ENCODE data around the gene PPP3CA.

The PPP3CA gene

GRCh38 chr4:101169044-101170014 lies 178.0 kb downstream of the PPP3CA start:
- FAIRE-seq = no peak

- no peak for FAIRE-seq
Observed at GRCh38 chr4:101163936-101164335, 183.4 kb downstream of the PPP3CA start.

GRCh38 chr4:101162990-101163380 lies 184.3 kb downstream of the PPP3CA start:
- FAIRE-seq = no peak

GRCh38 chr4:101160792-101161592 lies 186.3 kb downstream of the PPP3CA start:
- no peak for FAIRE-seq

- no peak for FAIRE-seq
Observed at GRCh38 chr4:101158507-101158906, 188.8 kb downstream of the PPP3CA start.

GRCh38 chr4:101158134-101158482 lies 189.2 kb downstream of the PPP3CA start:
- FAIRE-seq = no peak

- FAIRE-seq = no peak
Observed at GRCh38 chr4:101157415-101158133, 189.8 kb downstream of the PPP3CA start.

- FAIRE-seq = no peak
Observed at GRCh38 chr4:101156619-101157310, 190.6 kb downstream of the PPP3CA start.

- no peak for FAIRE-seq
Observed at GRCh38 chr4:101155945-101156344, 191.4 kb downstream of the PPP3CA start.

- no peak for FAIRE-seq
Observed at GRCh38 chr4:101155368-101155767, 192.0 kb downstream of the PPP3CA start.

GRCh38 chr4:101153653-101154052 lies 193.7 kb downstream of the PPP3CA start:
- no peak for FAIRE-seq

GRCh38 chr4:101152521-101152920 lies 194.8 kb downstream of the PPP3CA start:
- FAIRE-seq = no peak

- FAIRE-seq = no peak
Observed at GRCh38 chr4:101148551-101148950, 198.8 kb downstream of the PPP3CA start.

- FAIRE-seq = no peak
Observed at GRCh38 chr4:101147283-101147682, 200.0 kb downstream of the PPP3CA start.

- no peak for FAIRE-seq
Observed at GRCh38 chr4:101145021-101145420, 202.3 kb downstream of the PPP3CA start.

GRCh38 chr4:101142259-101142658 lies 205.1 kb downstream of the PPP3CA start:
- no peak for FAIRE-seq

GRCh38 chr4:101141855-101142254 lies 205.5 kb downstream of the PPP3CA start:
- no peak for FAIRE-seq

- FAIRE-seq = no peak
Observed at GRCh38 chr4:101141230-101141629, 206.1 kb downstream of the PPP3CA start.

- FAIRE-seq = no peak
Observed at GRCh38 chr4:101140228-101140627, 207.1 kb downstream of the PPP3CA start.

GRCh38 chr4:101136373-101137370 lies 210.7 kb downstream of the PPP3CA start:
- FAIRE-seq = no peak

GRCh38 chr4:101135371-101136010 lies 211.8 kb downstream of the PPP3CA start:
- FAIRE-seq = no peak

Data from TTC549 (cell line).